ENCODE measurements around the gene ABI3BP. TPM values are rescaled to one million over a fixed set of nuclear protein-coding genes. Genes with fewer than 3 reads are reported as not detected.

Gene ABI3BP, protein sequence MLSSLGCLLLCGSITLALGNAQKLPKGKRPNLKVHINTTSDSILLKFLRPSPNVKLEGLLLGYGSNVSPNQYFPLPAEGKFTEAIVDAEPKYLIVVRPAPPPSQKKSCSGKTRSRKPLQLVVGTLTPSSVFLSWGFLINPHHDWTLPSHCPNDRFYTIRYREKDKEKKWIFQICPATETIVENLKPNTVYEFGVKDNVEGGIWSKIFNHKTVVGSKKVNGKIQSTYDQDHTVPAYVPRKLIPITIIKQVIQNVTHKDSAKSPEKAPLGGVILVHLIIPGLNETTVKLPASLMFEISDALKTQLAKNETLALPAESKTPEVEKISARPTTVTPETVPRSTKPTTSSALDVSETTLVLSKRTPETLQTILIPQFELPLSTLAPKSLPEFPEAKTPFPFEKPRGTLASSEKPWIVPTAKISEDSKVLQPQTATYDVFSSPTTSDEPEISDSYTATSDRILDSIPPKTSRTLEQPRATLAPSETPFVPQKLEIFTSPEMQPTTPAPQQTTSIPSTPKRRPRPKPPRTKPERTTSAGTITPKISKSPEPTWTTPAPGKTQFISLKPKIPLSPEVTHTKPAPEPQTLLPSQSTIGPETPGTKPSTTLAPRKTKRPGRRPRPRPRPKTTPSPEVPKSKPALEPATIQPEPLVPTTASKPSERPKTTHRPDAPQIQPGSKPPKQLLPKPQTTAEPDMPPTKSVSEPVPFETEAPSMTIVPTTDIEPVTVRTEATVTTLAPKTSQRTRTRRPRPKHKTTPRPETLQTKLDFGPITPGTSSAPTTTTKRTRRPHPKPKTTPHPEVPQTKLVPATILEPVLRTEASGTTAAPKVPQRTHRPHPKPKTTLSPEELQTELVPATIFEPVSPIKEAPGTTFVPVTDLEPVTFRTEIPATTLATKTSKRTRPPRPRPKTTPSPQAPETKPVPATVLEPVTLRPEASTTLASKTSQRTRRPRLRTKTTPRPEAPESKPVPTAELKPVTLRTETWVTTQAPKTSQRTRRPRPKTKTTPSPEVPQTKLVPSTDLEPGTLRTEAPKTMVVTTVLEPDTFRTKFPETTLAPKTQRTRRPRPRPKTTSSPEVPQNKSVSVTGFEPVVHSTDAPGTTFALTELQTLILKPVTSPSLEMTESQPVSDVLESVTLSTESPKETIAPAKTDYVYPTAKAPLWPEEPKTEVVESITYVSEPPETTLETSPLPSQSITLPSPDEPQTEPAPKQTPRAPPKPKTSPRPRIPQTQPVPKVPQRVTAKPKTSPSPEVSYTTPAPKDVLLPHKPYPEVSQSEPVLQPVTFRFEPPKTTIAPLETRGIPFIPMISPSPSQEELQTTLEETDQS (N-terminal part only)
- polyA plus RNA-seq (ENCODE audit: low read depth in 6 of 6) = under 1 TPM in 2 of 6 donors, not detected in 4; 0.08 to 0.09 TPM

DNA sequence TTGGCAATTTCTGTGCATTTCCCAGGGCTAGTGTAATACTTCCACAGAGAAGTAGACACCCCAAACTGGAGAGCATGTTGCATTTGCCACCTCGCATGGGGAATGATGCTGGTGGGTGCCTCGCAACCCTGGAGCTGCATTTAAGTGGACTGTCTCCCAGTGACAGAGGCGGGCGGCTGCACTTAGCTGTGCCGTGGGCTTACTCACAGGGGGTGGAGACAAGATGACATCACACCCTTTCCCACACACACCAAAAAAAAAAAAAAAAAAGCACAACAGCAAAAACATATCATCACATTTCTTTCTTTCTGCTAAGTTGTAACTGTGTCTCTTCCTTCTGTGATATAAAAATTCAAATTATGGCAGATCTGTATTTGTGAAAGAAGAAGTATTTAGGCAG lies at the start of gene ABI3BP:
Gene ABI3BP, minus strand, starts transcription at position 113 of the 400 bp plus-strand sequence. Its CDS starts 37 bp downstream, at position 76.
- ATAC-seq (ENCODE audit: low read depth in 2 of 2) (no peak), DNase-seq (no peak)
- H3K9me3 Mint-ChIP-seq = no peaks in the 10 kb centered on the region
- no peaks in the 10 kb centered on the region for H3K36me3 Mint-ChIP-seq
- peaks cover 0 to 7% (median 0%) of the 10 kb centered on the region in 3 donors for H3K27me3 Mint-ChIP-seq
- H3K27ac Mint-ChIP-seq = no peak within 1 kb of the TSS
- no peak within 1 kb of the TSS for H3K4me3 Mint-ChIP-seq
- peaks cover 0 to 3% (median 0%) of the 10 kb centered on the region in 3 donors for H3K4me1 Mint-ChIP-seq

DNA sequence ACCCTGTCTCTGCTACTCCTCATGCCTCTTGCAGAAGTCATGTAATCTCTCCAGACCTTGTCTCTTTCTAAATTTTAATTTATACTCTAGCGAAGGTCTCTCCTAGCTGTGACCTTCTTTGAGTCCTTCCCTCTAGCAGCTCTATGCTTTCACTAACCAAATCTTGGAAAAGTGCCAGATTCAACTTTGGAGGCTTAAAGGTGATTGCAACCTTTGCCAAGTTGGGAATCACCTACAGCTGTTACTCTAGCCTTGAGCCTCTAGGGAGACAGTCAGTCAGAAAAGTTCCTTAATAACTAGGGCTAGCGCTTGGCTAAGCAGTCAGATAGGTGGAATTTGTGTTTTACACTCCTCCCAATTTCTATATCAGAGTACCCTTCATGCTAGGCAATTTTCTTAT lies 46.1 kb upstream of the ABI3BP start:
- no peaks in the 10 kb centered on the region for H3K36me3 Mint-ChIP-seq
- H3K4me3 Mint-ChIP-seq = no peak overlapping the region
- H3K9me3 Mint-ChIP-seq = peaks cover 0 to 10% (median 0%) of the 10 kb centered on the region in 7 donors
- no peaks in the 10 kb centered on the region for H3K4me1 Mint-ChIP-seq
- DNase-seq = no peak
- no peak for ATAC-seq (ENCODE audit: low read depth in 2 of 2)
- H3K27me3 Mint-ChIP-seq = peaks cover 0 to 2% (median 0%) of the 10 kb centered on the region in 3 donors
- H3K27ac Mint-ChIP-seq = no peak overlapping the region

DNA sequence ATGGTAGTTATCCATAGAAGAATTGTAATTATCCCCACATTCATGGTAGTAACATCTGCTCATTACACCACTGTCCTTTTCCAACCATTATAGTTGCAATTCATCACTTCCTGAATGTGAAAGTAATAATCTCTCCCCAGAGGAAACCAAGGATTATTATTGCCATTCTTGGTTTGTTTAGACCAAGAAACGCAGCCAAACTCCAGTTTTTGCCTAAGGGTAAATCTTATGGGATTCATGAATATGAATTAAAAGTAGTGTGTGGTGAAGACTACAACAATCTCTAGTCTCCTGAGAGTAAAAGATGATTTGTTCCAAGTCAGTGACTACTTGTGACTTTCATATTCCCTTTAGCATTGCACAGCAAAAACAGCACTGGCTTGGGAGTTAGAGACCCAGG lies 45.7 kb upstream of the ABI3BP start:
- Mint-ChIP-seq H3K4me1 (no peaks in the 10 kb centered on the region), H3K27ac (no peak overlapping the region), H3K27me3 (no peaks in the 10 kb centered on the region), H3K9me3 (peaks cover 0 to 9% (median 0%) of the 10 kb centered on the region in 7 donors), H3K36me3 (no peaks in the 10 kb centered on the region), H3K4me3 (no peak overlapping the region)
- no peak for ATAC-seq (ENCODE audit: low read depth in 2 of 2)
- no peak for DNase-seq

DNA sequence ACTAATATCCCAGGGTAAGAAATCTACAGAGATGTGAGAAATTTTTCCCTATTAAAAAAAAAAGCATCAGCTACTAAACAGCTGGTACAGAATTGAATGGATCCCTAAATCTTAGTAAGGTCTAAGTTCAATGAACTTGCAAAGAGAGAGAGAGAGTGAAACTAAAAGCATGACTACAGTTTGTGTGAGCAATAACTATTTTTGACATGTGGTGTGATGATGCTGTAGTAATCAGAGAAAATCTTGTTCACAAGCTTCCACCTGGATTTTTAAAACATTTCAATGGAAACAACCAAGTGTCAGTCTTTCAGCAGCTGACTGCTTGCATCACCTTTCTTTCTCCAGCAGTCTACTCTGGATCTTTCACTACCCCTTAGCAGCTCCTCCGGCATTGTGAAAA lies 45.2 kb upstream of the ABI3BP start:
- H3K27me3 Mint-ChIP-seq = no peaks in the 10 kb centered on the region
- H3K4me3 Mint-ChIP-seq = no peak overlapping the region
- H3K9me3 Mint-ChIP-seq = peaks cover 0 to 9% (median 0%) of the 10 kb centered on the region in 7 donors
- no peaks in the 10 kb centered on the region for H3K4me1 Mint-ChIP-seq
- no peaks in the 10 kb centered on the region for H3K36me3 Mint-ChIP-seq
- no peak for ATAC-seq (ENCODE audit: low read depth in 2 of 2)
- DNase-seq = no peak
- H3K27ac Mint-ChIP-seq = no peak overlapping the region

DNA sequence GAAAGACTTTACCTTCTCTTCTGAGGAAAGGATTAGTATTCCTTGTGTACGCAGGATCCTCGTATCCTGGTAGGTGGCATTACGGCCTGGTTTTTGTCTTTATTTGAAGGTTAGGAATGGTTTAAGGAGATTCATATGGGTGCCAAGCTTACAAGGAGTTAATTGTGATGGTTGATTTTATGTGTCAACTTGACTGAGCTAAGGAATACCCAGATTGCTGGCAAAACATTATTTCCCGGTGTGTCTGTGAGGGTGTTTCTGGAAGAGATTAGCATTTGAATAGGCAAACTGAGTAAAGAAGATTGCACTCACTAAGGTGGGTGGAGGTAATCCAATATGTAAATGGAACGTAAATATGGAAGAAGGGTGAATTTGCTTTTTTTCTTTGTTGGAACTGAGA lies 44.4 kb upstream of the ABI3BP start:
- DNase-seq (no peak), ATAC-seq (ENCODE audit: low read depth in 2 of 2) (no peak)
- no peaks in the 10 kb centered on the region for H3K4me1 Mint-ChIP-seq
- H3K4me3 Mint-ChIP-seq = no peak overlapping the region
- H3K36me3 Mint-ChIP-seq = no peaks in the 10 kb centered on the region
- no peak overlapping the region for H3K27ac Mint-ChIP-seq
- H3K27me3 Mint-ChIP-seq = no peaks in the 10 kb centered on the region
- H3K9me3 Mint-ChIP-seq = peaks cover 0 to 13% (median 3%) of the 10 kb centered on the region in 7 donors

DNA sequence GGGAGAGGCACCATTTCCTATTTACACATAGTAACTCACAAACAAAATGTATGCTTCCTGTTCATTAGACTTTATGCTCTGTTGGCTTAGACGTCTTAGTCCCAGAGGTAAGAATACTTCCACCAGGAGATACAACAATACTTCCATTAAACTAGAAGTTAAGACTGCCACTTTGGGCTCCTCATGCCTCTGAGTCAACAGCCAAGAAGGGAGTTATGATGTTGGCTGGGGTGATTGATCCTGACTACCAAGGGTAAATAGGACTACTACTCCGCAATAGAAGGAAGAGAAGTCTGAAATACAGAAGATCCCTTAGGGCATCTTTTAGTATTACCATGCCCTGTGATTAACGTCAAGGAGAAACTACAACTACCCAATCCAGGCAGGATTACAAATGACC lies 43.5 kb upstream of the ABI3BP start:
- Mint-ChIP-seq H3K27me3 (no peaks in the 10 kb centered on the region), H3K4me1 (no peaks in the 10 kb centered on the region), H3K4me3 (no peak overlapping the region), H3K36me3 (no peaks in the 10 kb centered on the region), H3K9me3 (peaks cover 0 to 19% (median 3%) of the 10 kb centered on the region in 7 donors), H3K27ac (no peak overlapping the region)
- ATAC-seq (ENCODE audit: low read depth in 2 of 2) (no peak), DNase-seq (no peak)

DNA sequence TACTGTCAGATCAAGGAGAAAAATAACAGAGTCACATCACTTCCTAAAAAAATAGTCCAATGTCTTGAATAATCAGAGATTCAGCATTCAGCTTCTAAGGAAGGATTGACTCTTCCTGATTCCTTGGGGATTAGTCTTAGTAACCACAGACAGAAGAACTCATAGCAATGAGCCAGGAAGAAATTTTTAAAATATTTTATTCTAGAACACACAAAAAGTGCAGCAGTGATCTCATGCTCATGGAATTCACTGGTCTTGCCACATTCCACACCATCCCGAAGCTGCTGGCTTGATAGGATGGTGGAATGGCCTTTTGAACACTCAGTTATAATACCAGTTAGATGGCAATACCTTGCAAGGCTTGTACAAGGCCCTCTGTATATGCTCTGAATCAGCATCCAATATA lies 43.0 kb upstream of the ABI3BP start:
- H3K4me1 Mint-ChIP-seq = no peaks in the 10 kb centered on the region

DNA sequence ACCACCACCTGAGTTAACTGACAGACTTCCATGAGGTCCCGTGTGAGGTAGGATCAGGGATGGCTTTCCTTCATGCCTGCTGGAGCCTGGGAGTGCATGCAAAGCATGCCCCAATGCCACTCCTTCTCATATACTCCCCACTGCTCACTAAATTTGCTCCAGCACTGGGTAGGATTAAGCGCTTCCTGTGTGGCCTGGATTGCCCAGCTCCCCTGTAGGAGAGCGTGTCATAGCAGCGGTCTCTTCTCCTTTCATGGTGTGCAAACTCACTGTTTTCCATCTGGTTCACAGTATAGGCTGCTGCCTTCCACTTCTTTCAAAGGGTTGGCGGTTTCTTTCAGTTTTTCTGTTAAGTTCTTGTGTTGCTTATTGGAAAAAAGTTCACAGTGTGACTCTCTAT lies 34.1 kb upstream of the ABI3BP start:
- Mint-ChIP-seq H3K4me3 (no peak overlapping the region), H3K36me3 (peaks cover 0 to 7% of the 10 kb centered on the region in 2 donors), H3K27me3 (no peaks in the 10 kb centered on the region), H3K9me3 (peaks cover 6 to 59% (median 16%) of the 10 kb centered on the region in 7 donors), H3K27ac (no peak overlapping the region), H3K4me1 (no peaks in the 10 kb centered on the region)
- ATAC-seq (ENCODE audit: low read depth in 2 of 2) (no peak), DNase-seq (no peak)

More for the DNA sequence above, 43.0 kb upstream of the ABI3BP start:
- DNase-seq (no peak), ATAC-seq (ENCODE audit: low read depth in 2 of 2) (no peak)
- Mint-ChIP-seq H3K27ac (no peak overlapping the region), H3K4me3 (peak overlapping the region in 1 of 8 donors; percentile 23), H3K9me3 (peaks cover 0 to 24% (median 3%) of the 10 kb centered on the region in 7 donors), H3K36me3 (no peaks in the 10 kb centered on the region), H3K27me3 (no peaks in the 10 kb centered on the region)

DNA sequence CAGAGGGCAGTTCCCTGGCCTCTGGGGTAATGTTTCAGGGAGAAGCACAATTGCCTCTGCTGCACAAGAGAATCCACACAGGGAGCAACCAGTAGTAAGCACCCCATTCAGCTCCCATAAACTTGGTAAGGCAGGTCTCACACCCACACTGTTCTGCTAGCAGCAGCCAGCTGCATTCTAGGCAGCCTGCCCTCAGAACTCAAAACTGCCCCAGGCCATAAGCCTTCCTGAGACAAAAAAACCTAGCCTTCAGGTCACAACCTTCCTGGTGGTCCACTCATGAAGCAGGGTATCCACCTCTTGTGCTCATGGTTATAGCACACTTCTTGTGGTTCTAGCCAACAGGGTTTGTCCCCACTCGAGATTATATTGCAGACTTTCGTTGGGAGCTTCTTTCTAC lies 33.7 kb upstream of the ABI3BP start:
- Mint-ChIP-seq H3K9me3 (peaks cover 6 to 57% (median 16%) of the 10 kb centered on the region in 7 donors), H3K4me3 (no peak overlapping the region), H3K36me3 (peaks cover 0 to 7% of the 10 kb centered on the region in 2 donors), H3K27me3 (no peaks in the 10 kb centered on the region), H3K27ac (no peak overlapping the region), H3K4me1 (no peaks in the 10 kb centered on the region)
- no peak for ATAC-seq (ENCODE audit: low read depth in 2 of 2)
- no peak for DNase-seq

DNA sequence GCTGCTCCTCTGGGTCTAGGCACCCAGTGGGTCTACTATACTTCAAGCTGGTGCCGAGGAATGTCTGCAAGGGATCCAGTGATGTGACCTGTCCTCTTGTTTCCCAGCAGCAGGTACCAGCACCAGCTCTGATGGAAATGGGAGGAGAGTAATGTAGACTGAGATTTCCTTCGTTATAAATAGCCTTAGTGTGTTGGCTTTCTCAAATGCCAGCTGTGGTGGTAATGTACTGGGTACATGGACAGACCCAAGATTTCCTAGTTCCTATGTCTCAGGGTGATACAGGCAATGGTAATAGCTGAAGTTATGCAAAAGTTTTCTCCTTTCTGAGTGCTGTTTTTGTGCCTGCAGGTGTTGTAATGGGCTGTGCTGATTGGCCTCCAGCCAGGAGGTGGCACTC lies 33.0 kb upstream of the ABI3BP start:
- ATAC-seq (ENCODE audit: low read depth in 2 of 2) = no peak
- Mint-ChIP-seq H3K4me1 (no peaks in the 10 kb centered on the region), H3K27ac (no peak overlapping the region), H3K27me3 (no peaks in the 10 kb centered on the region), H3K9me3 (peaks cover 6 to 50% (median 15%) of the 10 kb centered on the region in 7 donors), H3K4me3 (no peak overlapping the region), H3K36me3 (peaks cover 0 to 7% of the 10 kb centered on the region in 2 donors)
- no peak for DNase-seq

DNA sequence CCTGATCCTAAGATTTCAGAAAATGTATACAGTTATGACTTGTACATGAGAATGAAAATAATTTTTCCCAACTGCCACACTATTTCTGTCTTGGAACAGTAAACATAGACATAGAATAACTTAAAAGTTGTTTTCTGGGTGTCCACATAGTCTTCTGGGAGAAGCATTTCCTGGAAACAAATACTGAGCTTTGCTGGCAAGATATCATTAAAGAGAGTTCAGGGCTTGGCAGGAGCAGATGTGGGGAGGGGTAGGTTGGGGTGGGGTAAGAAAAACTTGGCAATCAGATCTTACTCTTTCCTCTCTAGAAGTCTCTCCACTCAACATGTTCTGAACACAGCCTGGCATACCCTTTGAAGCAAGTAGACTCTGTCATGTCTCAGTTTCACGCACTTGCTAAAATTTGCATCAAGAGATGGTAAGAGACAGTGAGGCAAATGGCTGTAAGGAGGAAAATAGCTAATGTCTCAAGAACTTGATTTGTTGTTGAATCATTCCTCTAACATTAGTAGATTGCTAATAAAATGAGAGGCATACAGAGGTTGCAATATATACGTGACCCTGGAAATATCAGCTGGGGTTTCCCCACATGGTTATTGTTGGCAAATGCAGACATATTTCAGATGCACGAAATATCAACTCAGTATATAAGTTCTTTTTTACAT lies 27.3 kb upstream of the ABI3BP start:
- no peaks in the 10 kb centered on the region for H3K27me3 Mint-ChIP-seq
- peaks cover 0 to 7% of the 10 kb centered on the region in 2 donors for H3K36me3 Mint-ChIP-seq
- DNase-seq = no peak
- H3K4me3 Mint-ChIP-seq = no peak overlapping the region
- peaks cover 2 to 26% (median 10%) of the 10 kb centered on the region in 7 donors for H3K9me3 Mint-ChIP-seq
- no peak for ATAC-seq (ENCODE audit: low read depth in 2 of 2)
- no peak overlapping the region for H3K27ac Mint-ChIP-seq
- no peaks in the 10 kb centered on the region for H3K4me1 Mint-ChIP-seq

DNA sequence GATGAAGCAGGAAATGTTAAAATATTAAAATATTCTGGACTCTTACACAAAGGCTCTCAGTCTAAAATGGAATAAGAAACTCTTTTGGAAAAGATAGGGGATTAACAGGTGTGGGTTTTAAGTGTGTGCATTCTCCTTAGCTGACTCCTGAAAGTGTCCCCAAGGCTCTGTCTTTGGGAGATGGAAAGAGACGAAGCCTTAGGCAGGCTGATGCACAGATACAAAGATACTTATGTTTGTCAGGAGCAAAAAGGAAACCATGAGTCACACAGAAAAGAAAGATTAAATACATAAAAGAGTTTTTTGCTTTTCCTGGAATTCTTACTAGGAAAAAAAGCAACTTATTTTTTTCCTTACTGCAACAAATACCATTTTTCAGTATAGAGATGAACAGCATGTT lies 23.8 kb upstream of the ABI3BP start:
- H3K27ac Mint-ChIP-seq = no peak overlapping the region
- no peaks in the 10 kb centered on the region for H3K27me3 Mint-ChIP-seq
- no peak for ATAC-seq (ENCODE audit: low read depth in 2 of 2)
- H3K36me3 Mint-ChIP-seq = peaks cover 0 to 1% of the 10 kb centered on the region in 2 donors
- no peak overlapping the region for H3K4me3 Mint-ChIP-seq
- peaks cover under 1 to 18% (median 7%) of the 10 kb centered on the region in 7 donors for H3K9me3 Mint-ChIP-seq
- no peaks in the 10 kb centered on the region for H3K4me1 Mint-ChIP-seq
- no peak for DNase-seq
